Measurements from ENCODE around the gene UTP14C. TPM values are rescaled to one million over a fixed set of nuclear protein-coding genes. Genes with fewer than 3 reads are reported as not detected.

Gene UTP14C
- total and polyA plus RNA-seq, 2 experiments from 2014 or later = 11.4 to 22.9 TPM

DNA sequence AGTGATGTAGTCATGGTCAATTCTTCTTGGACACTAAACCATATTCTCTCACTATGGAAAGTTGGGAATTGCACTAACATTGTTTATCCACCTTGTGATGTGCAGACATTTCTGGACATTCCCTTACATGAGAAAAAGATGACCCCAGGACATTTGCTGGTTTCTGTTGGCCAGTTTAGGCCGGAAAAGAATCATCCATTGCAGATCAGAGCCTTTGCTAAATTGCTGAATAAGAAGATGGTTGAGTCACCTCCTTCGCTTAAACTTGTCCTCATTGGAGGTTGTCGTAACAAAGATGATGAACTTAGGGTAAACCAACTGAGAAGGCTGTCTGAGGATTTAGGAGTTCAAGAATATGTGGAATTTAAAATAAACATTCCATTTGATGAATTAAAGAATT, at the start of gene UTP14C (continued):
- no peak for TF ChIP-seq CTCF (conservative IDR thresholded peaks at IDR 0.05; ENCODE audit: low read depth in 2 of 2)

- Mint-ChIP-seq H3K36me3 (ENCODE audit: low read depth) (no peaks in the 10 kb centered on the region), H3K9me3 (no peaks in the 10 kb centered on the region), H3K4me3 (no peak overlapping the region), H3K4me1 (peaks cover 3% of the 10 kb centered on the region; the same call in 2 of the 3 replicates), H3K27me3 (ENCODE audit: insufficient read depth, low read depth, poor library complexity) (peaks cover 6% of the 10 kb centered on the region), H3K27ac (no peak overlapping the region)
- Histone ChIP-seq H3K4me2 (no peak overlapping the region), H3K36me3 (ENCODE audit: insufficient read depth) (no peaks in the 10 kb centered on the region), H3K27me3 (ENCODE audit: insufficient read depth) (no peaks in the 10 kb centered on the region), H3K27ac (ENCODE audit: low read depth) (no peak overlapping the region), H3K79me2 (replicated peaks; ENCODE audit: insufficient read depth) (no peaks in the 10 kb centered on the region), H3F3A (replicated peaks; ENCODE audit: low read depth) (no peaks in the 10 kb centered on the region), H2AFZ (no peak overlapping the region), H4K20me1 (replicated peaks; ENCODE audit: insufficient read depth) (no peaks in the 10 kb centered on the region; the same call in 1 of the 2 replicates), H3K4me3 (no peak overlapping the region), H3K9me2 (ENCODE audit: insufficient read depth) (no peaks in the 10 kb centered on the region; the same call in 1 of the 2 replicates), H3K4me1 (ENCODE audit: insufficient read depth) (peaks cover 4% of the 10 kb centered on the region; the same call in 1 of the 2 replicates)
- ATAC-seq = no peak
- TF ChIP-seq, protein P1, sequence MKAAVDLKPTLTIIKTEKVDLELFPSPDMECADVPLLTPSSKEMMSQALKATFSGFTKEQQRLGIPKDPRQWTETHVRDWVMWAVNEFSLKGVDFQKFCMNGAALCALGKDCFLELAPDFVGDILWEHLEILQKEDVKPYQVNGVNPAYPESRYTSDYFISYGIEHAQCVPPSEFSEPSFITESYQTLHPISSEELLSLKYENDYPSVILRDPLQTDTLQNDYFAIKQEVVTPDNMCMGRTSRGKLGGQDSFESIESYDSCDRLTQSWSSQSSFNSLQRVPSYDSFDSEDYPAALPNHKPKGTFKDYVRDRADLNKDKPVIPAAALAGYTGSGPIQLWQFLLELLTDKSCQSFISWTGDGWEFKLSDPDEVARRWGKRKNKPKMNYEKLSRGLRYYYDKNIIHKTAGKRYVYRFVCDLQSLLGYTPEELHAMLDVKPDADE (IDR thresholded peaks at IDR 0.05) = no peak
- TF ChIP-seq STAT1 (IDR thresholded peaks at IDR 0.05; ENCODE audit: unreplicated experiment) (no peak), JUNB (IDR thresholded peaks at IDR 0.05; ENCODE audit: unreplicated experiment) (no peak)
- DNase-seq (ENCODE audit: low spot score) = no peak
Observed at GRCh38 chr13:51976423-51976822, 48.1 kb upstream of the UTP14C start.

GRCh38 chr13:51976890-51977289, 47.6 kb upstream of the UTP14C start:
- H3K4me1 ChIP-seq (ENCODE audit: insufficient read depth) = peaks cover 4% of the 10 kb centered on the region; the same call in 1 of the 2 replicates
- no peaks in the 10 kb centered on the region; the same call in 1 of the 2 replicates for H3K9me2 ChIP-seq (ENCODE audit: insufficient read depth)
- Mint-ChIP-seq H3K4me1 (peaks cover 4% of the 10 kb centered on the region; the same call in 2 of the 3 replicates), H3K9me3 (no peaks in the 10 kb centered on the region), H3K27me3 (ENCODE audit: insufficient read depth, low read depth, poor library complexity) (peaks cover 5% of the 10 kb centered on the region), H3K36me3 (ENCODE audit: low read depth) (no peaks in the 10 kb centered on the region), H3K4me3 (no peak overlapping the region), H3K27ac (no peak overlapping the region)
- no peaks in the 10 kb centered on the region for H3K27me3 ChIP-seq (ENCODE audit: insufficient read depth)
- no peaks in the 10 kb centered on the region for H3F3A ChIP-seq (replicated peaks; ENCODE audit: low read depth)
- no peaks in the 10 kb centered on the region for H3K36me3 ChIP-seq (ENCODE audit: insufficient read depth)
- H4K20me1 ChIP-seq (replicated peaks; ENCODE audit: insufficient read depth) = no peaks in the 10 kb centered on the region; the same call in 1 of the 2 replicates
- H3K4me3 ChIP-seq = no peak overlapping the region
- no peaks in the 10 kb centered on the region for H3K79me2 ChIP-seq (replicated peaks; ENCODE audit: insufficient read depth)
- H3K4me2 ChIP-seq = no peak overlapping the region
- H3K27ac ChIP-seq (ENCODE audit: low read depth) = no peak overlapping the region
- DNase-seq (ENCODE audit: low spot score) (no peak), ATAC-seq (no peak)
- H2AFZ ChIP-seq = no peak overlapping the region
- TF ChIP-seq EZH2phosphoT487 (IDR thresholded peaks at IDR 0.05; ENCODE audit: unreplicated experiment) (no peak), REST (IDR thresholded peaks at IDR 0.05; ENCODE audit: unreplicated experiment) (no peak), POLR2AphosphoS5 (IDR thresholded peaks at IDR 0.05; ENCODE audit: low read depth) (no peak), STAT1 (IDR thresholded peaks at IDR 0.05; ENCODE audit: unreplicated experiment) (no peak), ZNF114 (CRISPR knock-in tag; IDR thresholded peaks at IDR 0.05) (no peak), CTCF (conservative IDR thresholded peaks at IDR 0.05; ENCODE audit: low read depth in 2 of 2) (no peak)
